GM06990 (cell line): ENCODE measurements around the gene STK4.

Experiments used
- DNase-seq: peaks from one replicate; pipeline ENCODE4 v3.0.0-alpha.2; 2011; ENCODE audit not compliant: insufficient read length; ENCODE audit errors: extremely low read depth
- H3K27me3 ChIP-seq: replicated peaks from 2 replicates; pipeline ENCODE4 v1.6.0; 2011; ENCODE audit warnings: low read length; ENCODE audit not compliant: control insufficient read depth, insufficient read depth
- H3K36me3 ChIP-seq: 2 replicates; pipeline ENCODE4 v1.5.1; 2011; ENCODE audit warnings: low read length; ENCODE audit not compliant: control insufficient read depth, insufficient read depth
- H3K4me3 ChIP-seq: replicated peaks from 2 replicates; pipeline ENCODE4 v1.5.1; 2011; ENCODE audit warnings: low read depth, mild to moderate bottlenecking, control low read depth, low read length
- TF ChIP-seq, protein P1 (sequence below): IDR thresholded peaks from 2 replicates; pipeline ENCODE4 v1.5.1; 2011; ENCODE audit warnings: low read length, control low read depth, mild to moderate bottlenecking, inconsistent platforms; ENCODE audit not compliant: insufficient read depth, poor library complexity, severe bottlenecking

The STK4 gene

DNA sequence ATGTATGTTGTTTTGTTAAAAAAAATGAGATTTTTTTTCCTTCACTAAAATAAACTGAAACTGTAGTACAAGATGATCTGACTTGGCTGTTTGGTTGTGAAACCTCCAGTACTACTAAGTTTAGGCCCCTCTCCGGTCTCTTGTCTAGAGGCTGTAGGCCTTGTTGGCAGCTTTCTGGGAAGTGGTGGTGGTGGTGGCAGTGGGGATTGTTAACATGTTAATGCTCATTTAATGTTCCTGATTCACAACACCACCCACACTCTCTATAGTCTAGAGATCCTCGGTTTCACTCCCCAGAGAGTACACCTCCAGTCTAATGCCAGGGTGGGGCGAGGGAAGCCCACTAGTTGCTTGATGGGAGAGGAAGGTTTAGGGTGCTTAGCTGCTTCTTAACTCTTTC, 24.1 kb downstream of the STK4 start:
- H3K4me3 ChIP-seq: peak overlapping the region; percentile 15
- peaks cover 6% of the 10 kb centered on the region for H3K36me3 ChIP-seq
- H3K27me3 ChIP-seq: no peaks in the 10 kb centered on the region
- peak; percentile 11 for DNase-seq
- TF ChIP-seq, protein P1, sequence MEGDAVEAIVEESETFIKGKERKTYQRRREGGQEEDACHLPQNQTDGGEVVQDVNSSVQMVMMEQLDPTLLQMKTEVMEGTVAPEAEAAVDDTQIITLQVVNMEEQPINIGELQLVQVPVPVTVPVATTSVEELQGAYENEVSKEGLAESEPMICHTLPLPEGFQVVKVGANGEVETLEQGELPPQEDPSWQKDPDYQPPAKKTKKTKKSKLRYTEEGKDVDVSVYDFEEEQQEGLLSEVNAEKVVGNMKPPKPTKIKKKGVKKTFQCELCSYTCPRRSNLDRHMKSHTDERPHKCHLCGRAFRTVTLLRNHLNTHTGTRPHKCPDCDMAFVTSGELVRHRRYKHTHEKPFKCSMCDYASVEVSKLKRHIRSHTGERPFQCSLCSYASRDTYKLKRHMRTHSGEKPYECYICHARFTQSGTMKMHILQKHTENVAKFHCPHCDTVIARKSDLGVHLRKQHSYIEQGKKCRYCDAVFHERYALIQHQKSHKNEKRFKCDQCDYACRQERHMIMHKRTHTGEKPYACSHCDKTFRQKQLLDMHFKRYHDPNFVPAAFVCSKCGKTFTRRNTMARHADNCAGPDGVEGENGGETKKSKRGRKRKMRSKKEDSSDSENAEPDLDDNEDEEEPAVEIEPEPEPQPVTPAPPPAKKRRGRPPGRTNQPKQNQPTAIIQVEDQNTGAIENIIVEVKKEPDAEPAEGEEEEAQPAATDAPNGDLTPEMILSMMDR: no peak

GRCh38 chr20:44990957-44991356, 24.6 kb downstream of the STK4 start:
- peaks cover 3% of the 10 kb centered on the region for H3K36me3 ChIP-seq
- peak overlapping the region; percentile 15 for H3K4me3 ChIP-seq
- DNase-seq: no peak
- no peaks in the 10 kb centered on the region for H3K27me3 ChIP-seq
- TF ChIP-seq, protein P1: no peak

DNA sequence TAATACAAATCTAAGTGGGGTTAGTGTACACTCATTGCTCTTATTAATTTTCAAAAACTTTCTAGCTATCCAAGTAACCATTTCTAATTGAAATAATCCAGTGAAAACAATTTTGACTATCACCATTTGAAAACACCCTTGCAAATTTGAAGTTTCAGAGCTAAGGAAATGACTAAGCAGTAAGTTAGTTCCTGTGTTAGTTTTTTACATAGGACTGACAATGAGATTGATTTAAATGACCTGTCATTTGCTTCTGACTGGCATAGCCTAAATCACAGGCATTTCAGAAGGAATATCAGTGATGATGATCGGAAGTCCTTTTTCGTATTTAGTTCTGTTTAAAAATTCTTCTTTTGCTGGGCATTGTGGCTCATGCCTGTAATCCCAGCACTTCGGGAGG, 27.0 kb downstream of the STK4 start:
- no peak for DNase-seq
- Histone ChIP-seq H3K4me3 (no peak overlapping the region), H3K27me3 (no peaks in the 10 kb centered on the region), H3K36me3 (peaks cover 14% of the 10 kb centered on the region)
- TF ChIP-seq, protein P1: no peak

- Histone ChIP-seq H3K36me3 (peaks cover 26% of the 10 kb centered on the region), H3K4me3 (no peak overlapping the region), H3K27me3 (no peaks in the 10 kb centered on the region)
- DNase-seq: no peak
- TF ChIP-seq, protein P1: no peak
These were observed 30.9 kb downstream of the STK4 start for GRCh38 chr20:44997171-44997570.

DNA sequence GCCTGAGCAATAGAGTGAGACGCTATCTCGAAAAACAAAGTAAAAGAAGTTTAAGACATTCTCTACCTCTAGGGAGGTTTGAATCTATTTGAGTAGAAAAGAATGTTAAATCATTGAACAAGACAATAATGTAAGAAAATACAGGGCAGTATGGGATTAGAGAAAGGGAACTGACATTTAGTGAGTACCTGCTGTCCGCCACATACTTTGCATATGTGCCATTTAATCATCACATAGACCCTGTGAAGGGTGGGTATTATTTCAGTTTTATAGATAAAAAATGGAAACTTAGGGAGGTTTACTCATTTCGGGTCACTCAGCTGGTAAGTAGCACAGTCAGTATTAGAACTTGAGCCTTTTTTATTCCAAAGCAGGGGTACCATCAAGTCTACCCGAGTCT, 31.4 kb downstream of the STK4 start:
- DNase-seq: no peak
- Histone ChIP-seq H3K36me3 (peaks cover 26% of the 10 kb centered on the region), H3K4me3 (no peak overlapping the region), H3K27me3 (no peaks in the 10 kb centered on the region)
- TF ChIP-seq, protein P1: no peak

- Histone ChIP-seq H3K4me3 (no peak overlapping the region), H3K36me3 (peaks cover 2% of the 10 kb centered on the region), H3K27me3 (no peaks in the 10 kb centered on the region)
- no peak for DNase-seq
- TF ChIP-seq, protein P1: no peak
These were observed 42.3 kb downstream of the STK4 start for GRCh38 chr20:45008521-45009049.
